SHP77 (cell line): ENCODE results near the gene RHBDD1.

Source experiments
- DNase-seq, 2 experiments: peaks; one replicate each; lab custom pipeline; 2025; lab: John Stamatoyannopoulos, UW

Gene RHBDD1

GRCh38 chr2:226916669-226917068 lies 80.8 kb downstream of the RHBDD1 start:
- no peak for DNase-seq

GRCh38 chr2:226932443-226932842 lies 96.6 kb downstream of the RHBDD1 start:
- DNase-seq = no peak

DNA sequence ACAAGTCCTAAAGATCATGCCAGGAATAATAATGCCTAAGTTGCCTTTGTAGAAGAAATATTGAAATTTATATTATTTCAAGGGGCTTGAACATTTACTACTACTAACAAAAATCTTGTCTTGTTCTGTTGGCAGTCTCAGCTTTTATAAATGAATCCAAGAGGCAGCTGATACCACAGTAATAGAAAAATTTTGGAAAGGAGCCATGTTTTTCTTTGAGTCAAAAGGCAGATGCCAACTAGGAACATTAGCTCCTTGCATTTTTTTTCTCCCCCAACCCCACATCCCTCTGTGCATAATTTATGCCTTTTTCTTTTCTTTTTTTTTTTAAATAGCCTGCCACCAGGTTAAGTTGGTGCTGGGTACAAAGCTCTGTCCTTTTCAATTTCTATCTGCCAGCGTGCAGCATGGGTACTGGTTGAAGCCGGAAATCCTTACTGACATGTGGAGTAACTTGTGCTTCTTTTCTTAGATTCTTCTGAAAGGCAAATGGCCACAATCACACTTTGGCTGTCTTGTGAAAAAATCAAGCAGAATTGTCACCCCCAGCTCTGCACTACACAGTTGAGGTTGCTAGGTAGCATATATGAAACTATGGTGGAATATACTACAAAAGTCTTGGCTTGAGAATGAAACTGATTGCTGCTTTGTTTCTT lies 98.8 kb downstream of the RHBDD1 start:
- DNase-seq = peak; percentile 11 to 24

DNA sequence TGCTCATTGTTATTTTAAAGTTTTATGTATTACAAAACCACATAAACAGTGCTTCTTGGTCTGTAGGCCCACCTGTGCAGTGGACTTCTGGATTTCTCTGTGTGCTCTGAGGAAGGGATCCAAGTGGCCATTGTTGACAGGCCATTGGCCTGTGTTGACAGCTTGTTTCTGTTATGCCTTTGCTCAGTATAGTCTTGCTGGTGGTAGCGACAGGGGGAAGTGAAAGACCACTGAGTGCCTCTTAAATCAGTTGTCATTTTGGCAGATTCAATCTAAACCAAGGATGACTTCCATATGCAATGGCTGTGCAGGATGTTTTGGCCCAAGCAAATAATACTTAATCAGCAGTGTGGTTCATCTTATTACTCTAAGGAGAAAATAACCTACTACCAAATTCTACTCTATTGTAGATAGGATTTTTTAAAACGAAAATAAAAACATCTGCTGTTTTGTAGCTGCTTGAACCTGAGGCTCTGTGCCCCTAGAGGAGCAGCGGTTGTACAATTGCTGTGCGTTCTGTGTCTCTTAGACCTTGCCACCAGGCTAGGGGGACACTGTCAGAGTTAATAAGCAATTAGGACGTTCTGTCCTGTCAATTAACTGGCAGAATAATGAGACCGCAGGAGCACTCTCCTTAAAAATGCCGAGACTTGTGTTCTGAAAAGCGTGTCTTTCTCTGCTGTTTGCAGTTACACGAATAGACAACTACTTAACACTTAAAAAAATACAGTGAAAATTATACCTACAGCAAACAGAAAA lies 108.2 kb downstream of the RHBDD1 start:
- DNase-seq = no peak

DNA sequence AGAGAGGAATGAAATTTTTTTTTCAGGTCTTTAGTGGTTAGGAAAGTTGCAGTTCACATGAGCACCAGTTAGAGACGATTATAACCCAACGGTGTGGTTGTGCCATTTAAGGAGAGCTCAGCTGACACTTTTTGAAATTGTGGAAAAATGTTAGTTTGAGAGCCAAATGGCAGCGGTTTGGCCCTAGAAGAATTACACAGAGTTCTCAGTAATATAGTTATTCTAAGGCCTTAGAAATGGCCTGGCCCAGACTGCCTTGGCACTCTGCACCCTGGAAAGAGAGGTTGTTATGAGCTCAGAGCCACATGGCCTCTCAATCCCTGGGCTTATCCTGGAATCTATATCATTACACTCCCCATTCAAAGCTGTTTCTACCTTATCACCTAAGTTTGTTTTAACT lies 117.4 kb downstream of the RHBDD1 start:
- DNase-seq = no peak

GRCh38 chr2:226953826-226954225 lies 118.0 kb downstream of the RHBDD1 start:
- no peak for DNase-seq

DNA sequence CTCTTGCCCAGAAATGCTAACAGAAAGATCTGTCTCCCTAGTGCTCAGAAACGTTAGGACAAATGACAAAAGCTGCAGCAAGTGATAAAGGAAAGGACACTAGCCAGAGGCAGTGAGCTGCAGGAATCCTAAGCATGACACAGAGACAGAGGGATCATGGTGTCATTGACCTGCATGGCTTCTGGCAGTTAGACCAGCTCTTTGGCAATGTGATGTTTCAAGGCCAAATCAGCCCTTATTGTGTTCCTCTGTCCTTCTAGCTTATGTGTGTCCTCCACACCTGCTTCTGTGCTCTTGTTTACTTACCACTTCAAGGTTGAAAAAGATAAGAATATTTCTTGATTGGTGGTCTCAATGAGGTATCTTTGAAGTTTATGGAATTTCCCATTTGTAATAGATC lies 120.8 kb downstream of the RHBDD1 start:
- DNase-seq = no peak

DNA sequence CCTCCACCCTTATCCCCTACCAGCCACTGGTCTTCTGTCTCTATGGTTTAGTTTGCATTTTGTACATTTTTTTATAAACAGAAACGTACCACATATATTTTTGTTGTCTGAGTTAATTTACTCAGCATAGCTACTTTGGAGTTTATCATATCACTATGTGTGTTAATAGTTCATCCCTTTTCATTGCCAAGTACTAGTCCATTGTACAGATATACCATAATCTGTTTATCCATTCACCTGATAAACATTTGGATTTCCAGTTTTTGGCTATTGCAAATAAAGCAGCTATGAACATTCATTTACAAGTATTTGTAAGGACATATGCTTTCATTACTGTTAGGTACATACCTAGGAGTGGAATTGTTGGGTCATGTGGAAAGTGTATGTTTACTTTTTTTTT lies 123.6 kb downstream of the RHBDD1 start:
- DNase-seq = no peak

DNA sequence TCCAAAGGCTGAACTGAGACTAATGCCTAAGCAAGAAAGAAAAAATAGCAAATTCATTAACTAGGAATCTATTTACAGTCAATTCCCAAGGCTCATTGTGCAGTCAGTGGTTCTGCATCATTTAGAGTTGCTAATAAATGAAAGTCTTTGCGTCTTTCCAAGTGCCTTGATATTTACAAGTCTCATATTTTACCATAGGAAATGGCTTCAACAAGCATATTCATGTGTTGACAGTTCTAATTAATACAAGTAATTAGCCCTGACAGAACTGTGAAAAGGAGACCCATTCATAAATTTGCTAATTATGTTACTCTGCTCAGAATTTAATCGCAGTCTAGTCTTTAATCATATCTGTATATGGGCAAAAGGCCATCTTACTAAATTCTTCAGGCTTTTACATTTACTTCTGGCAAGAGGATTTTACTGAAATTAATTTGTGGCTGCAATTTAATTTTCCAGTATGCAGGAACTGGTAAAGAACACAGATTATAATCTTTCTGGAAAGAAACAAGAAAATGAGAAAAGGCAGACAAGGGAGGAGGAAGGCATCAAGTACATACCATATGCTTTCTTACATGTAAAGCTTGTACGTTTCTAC lies 126.4 kb downstream of the RHBDD1 start:
- no peak for DNase-seq

- DNase-seq = no peak
These were observed 127.7 kb downstream of the RHBDD1 start for GRCh38 chr2:226963528-226963927.

GRCh38 chr2:226965376-226965775 lies 129.5 kb downstream of the RHBDD1 start:
- DNase-seq = no peak

DNA sequence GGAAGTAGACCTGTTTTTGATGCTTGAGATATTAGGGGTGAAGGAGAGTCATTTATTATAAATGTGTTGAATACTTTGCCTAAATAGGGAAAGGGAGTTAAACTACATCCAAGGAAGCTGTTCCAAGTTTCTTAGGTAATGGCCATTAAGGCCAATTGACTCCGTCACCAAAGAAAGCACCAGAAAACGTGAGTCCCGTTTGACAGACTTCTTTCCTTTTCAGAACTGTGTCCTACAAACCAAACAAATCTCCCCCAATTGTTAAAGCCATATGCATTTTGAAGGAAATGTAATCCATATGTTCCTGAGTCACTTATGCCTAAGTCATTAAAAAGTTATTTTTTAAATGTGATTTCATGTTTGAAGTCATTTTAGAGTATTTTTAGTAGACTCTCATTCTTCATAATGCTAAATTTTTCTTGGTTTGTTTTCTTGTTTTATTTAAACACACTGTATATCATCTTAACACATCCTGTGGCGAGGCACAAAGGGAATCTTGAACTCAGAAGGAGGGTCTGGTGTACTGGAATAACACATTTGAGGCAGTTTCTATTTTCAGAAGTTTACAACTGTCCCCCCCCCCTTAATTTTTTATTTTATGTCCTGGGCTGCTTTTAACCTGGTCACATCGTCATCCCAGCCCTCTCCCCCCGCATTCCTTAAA lies 133.7 kb downstream of the RHBDD1 start:
- DNase-seq = no peak

- no peak for DNase-seq
These were observed 134.5 kb downstream of the RHBDD1 start for GRCh38 chr2:226970362-226970761.

DNA sequence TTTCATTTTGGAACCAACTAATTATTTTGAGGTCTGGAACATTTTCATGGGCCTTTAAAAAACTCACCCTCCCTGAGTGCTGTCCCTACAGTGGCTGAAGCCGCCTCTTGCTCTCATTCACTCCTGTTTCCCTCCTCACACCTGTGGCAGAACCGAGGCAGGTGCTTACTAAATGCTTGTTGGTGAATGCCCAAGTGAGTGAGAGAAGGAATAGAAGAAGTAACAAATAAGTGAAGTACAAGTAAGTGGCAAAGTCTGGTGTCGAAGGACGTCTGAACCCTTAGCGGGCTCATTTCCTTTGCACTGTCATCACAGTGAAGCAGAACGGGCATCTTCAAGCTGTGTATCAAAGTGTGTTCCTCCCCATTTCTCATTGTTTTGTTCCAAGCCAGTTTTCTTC lies 135.2 kb downstream of the RHBDD1 start:
- no peak for DNase-seq

DNA sequence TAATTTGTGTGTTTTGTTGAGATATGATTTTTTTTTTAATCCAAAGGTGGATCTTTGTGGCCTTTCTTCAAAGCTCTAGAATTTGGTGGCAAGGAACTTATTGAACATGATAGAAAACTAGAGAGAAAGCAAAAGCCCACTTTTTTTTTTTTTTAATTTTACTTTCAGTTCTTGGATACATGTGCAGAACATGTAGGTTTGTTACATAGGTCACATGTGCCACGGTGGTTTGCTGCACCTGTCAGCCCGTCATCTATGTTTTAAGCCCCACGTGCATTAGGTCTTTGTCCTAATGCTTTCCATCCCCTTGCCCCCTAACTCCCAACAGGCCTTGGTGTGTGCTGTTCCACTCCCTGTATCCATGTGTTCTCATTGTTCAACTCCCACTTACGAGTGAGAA lies 135.9 kb downstream of the RHBDD1 start:
- no peak for DNase-seq

- no peak for DNase-seq
These were observed 138.0 kb downstream of the RHBDD1 start for GRCh38 chr2:226973816-226974215.

- DNase-seq = no peak
These were observed 141.9 kb downstream of the RHBDD1 start for GRCh38 chr2:226977775-226978190.

DNA sequence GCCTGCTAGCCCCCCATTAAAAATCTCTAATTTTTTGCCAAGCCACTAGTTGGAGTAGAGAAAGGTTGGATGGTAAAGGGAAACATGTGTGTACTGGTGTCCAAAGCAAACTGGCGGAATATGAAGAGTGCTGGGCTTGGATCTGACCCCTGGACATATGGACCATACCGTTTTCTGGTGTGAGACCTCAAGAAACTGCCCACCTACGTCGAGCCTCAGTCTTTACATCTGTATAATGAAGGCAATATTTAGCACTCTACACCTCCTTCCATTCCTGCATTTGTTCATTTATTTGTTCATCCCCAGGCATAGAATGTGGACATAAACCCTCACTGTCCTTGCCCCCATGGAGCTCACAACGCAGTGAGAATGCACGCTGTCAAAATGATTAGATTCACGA lies 142.4 kb downstream of the RHBDD1 start:
- no peak for DNase-seq

DNA sequence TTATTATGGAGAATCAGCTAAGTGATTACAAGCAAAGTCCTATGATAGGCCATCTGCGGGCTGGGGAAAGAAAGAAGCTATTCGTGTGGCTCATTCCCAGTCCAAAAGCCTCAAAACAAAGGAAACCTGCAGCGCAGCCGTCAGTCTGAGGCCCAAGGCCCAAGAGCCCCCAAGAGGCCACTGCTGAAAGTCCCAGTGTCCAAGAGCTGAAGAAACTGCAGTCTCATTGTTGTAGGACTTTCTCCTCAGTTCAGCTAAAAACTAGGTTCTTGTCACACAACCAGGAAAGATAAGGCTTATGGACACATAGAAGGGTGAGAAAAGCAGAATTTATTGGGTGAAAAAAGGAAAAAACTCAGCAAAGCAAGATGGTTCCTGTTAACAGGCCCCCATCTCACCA lies 143.2 kb downstream of the RHBDD1 start:
- no peak for DNase-seq

GRCh38 chr2:226981791-226982326 lies 146.0 kb downstream of the RHBDD1 start:
- no peak for DNase-seq

DNA sequence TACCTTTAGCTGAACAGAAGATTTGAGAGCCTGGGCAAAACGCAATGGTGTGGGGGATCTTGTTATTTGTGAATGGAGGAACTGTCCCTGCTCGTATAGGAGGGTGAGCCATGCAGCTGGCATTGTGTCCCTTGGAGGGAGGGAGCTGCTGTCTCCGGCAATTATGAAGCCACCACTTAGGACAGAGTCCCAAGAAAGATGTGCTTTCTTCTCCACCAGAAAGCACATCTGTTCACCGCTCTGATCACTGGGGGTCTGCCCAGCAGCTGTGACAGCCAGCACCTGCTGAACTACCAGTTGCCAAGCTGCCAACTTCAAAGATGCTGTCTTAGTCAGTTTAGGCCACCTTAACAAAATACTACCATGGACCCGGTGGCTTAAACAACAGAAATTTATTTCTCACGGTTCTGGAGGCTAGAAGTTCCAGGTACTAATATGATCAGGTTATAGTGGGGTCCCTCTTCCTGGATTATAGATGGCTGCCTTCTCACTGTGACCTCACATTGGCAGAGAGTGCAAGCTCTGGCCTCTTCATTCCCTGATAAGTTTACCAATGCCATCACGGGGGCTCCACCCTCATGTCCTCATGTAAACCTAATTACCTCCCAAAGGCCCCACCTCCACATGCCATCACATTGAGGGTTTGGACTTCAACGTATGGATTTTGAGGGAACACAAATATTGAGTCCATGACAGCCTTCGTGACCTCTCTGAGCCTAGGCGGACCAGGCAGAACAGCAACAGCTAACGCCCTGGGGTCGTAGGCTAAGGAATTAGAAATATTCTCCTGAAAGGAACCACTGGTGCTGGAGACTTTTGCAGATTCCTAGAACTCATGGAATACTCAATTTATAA lies 148.3 kb downstream of the RHBDD1 start:
- DNase-seq = no peak
